Neural cell (in vitro differentiated cells): ENCODE data around the gene GAPDH.

ENCODE experiments used
- EZH2 ChIP-seq: fragments of 200-600, 300-800 bp; shearing (Covaris generic), sonication (generic); IDR thresholded peaks from 2 replicates; pipeline ENCODE4 v1.6.1; 2014; ENCODE audit warnings: antibody characterized with exemption, low read length, borderline replicate concordance, mild to moderate bottlenecking; ENCODE audit not compliant: insufficient read depth, poor library complexity, severe bottlenecking
- MXI1 ChIP-seq: fragments of 450-650 bp; conservative IDR thresholded peaks from 2 replicates; pipeline ENCODE4 v1.6.1; 2014; ENCODE audit warnings: antibody characterized with exemption, mild to moderate bottlenecking; ENCODE audit not compliant: poor library complexity, severe bottlenecking
- POLR2AphosphoS5 ChIP-seq: IDR thresholded peaks from 2 replicates; pipeline ENCODE4 v1.6.1; 2012
- RAD21 ChIP-seq: fragments of 450-650 bp; conservative IDR thresholded peaks from 2 replicates; pipeline ENCODE4 v1.6.1; 2014; ENCODE audit warnings: antibody characterized with exemption, mild to moderate bottlenecking, moderate library complexity
- SMC3 ChIP-seq: fragments of 450-650 bp; conservative IDR thresholded peaks from 2 replicates; pipeline ENCODE4 v1.6.1; 2014; ENCODE audit warnings: antibody characterized with exemption, mild to moderate bottlenecking, moderate library complexity; ENCODE audit not compliant: poor library complexity
- TAF1 ChIP-seq: IDR thresholded peaks from 2 replicates; pipeline ENCODE4 v1.6.1; 2012; ENCODE audit warnings: low read depth
- TF ChIP-seq, protein P1 (sequence below): IDR thresholded peaks from 2 replicates; pipeline ENCODE4 v1.6.1; 2012; ENCODE audit warnings: borderline replicate concordance
- TF ChIP-seq, protein P2 (sequence below): fragments of 450-650 bp; IDR thresholded peaks from 2 replicates; pipeline ENCODE4 v1.5.1; 2014; ENCODE audit warnings: antibody characterized with exemption, mild to moderate bottlenecking, moderate library complexity; ENCODE audit not compliant: poor library complexity, severe bottlenecking

DNA sequence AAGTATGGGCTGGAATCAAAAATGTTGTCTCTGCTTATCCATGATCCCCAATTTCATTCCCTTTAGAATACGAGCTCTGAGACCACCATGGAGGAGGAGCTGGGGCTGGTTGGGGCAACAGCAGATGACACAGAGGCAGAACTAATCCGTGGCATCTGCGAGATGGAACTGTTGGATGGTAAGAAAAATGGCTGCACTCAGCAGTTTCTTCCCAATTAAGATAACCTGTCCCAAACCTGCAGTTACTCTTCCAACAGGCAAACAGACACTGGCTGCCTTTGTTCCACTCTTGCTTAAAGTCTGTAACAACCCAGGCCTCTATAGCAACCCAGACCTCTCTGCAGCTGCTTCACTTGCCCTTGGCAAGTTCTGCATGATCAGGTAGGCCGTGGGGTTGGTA lies 6.6 kb upstream of the GAPDH start:
- TF ChIP-seq TAF1 (no peak), POLR2AphosphoS5 (no peak), MXI1 (no peak), RAD21 (no peak), SMC3 (no peak), EZH2 (no peak)
- TF ChIP-seq, protein P1, sequence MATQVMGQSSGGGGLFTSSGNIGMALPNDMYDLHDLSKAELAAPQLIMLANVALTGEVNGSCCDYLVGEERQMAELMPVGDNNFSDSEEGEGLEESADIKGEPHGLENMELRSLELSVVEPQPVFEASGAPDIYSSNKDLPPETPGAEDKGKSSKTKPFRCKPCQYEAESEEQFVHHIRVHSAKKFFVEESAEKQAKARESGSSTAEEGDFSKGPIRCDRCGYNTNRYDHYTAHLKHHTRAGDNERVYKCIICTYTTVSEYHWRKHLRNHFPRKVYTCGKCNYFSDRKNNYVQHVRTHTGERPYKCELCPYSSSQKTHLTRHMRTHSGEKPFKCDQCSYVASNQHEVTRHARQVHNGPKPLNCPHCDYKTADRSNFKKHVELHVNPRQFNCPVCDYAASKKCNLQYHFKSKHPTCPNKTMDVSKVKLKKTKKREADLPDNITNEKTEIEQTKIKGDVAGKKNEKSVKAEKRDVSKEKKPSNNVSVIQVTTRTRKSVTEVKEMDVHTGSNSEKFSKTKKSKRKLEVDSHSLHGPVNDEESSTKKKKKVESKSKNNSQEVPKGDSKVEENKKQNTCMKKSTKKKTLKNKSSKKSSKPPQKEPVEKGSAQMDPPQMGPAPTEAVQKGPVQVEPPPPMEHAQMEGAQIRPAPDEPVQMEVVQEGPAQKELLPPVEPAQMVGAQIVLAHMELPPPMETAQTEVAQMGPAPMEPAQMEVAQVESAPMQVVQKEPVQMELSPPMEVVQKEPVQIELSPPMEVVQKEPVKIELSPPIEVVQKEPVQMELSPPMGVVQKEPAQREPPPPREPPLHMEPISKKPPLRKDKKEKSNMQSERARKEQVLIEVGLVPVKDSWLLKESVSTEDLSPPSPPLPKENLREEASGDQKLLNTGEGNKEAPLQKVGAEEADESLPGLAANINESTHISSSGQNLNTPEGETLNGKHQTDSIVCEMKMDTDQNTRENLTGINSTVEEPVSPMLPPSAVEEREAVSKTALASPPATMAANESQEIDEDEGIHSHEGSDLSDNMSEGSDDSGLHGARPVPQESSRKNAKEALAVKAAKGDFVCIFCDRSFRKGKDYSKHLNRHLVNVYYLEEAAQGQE: no peak
- TF ChIP-seq, protein P2, sequence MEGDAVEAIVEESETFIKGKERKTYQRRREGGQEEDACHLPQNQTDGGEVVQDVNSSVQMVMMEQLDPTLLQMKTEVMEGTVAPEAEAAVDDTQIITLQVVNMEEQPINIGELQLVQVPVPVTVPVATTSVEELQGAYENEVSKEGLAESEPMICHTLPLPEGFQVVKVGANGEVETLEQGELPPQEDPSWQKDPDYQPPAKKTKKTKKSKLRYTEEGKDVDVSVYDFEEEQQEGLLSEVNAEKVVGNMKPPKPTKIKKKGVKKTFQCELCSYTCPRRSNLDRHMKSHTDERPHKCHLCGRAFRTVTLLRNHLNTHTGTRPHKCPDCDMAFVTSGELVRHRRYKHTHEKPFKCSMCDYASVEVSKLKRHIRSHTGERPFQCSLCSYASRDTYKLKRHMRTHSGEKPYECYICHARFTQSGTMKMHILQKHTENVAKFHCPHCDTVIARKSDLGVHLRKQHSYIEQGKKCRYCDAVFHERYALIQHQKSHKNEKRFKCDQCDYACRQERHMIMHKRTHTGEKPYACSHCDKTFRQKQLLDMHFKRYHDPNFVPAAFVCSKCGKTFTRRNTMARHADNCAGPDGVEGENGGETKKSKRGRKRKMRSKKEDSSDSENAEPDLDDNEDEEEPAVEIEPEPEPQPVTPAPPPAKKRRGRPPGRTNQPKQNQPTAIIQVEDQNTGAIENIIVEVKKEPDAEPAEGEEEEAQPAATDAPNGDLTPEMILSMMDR: no peak
